Fibroblast of villous mesenchyme (primary cell): ENCODE measurements around the gene DCTPP1. TPM values are rescaled to one million over a fixed set of nuclear protein-coding genes. Genes with fewer than 3 reads are reported as not detected.

Source experiments
- DNase-seq: peaks from one replicate; pipeline ENCODE4 v3.0.0-alpha.2; 2010; ENCODE audit warnings: low read depth
- H3K4me3 ChIP-seq: 2 replicates; pipeline ENCODE4 v1.5.1; 2011; ENCODE audit warnings: low read depth, mild to moderate bottlenecking, low read length
- total RNA-seq: library from RNA; depleted of rRNA; stranded (reverse); fragments of >200 nt; gene quantifications from 2 replicates; pipeline ENCODE4 v1.2.3, GENCODE V29; 2012
- TF ChIP-seq, protein P1 (sequence below): IDR thresholded peaks from 2 replicates; pipeline ENCODE4 v1.5.1; 2012; ENCODE audit warnings: low read depth, mild to moderate bottlenecking, low read length; ENCODE audit not compliant: insufficient read depth

Gene DCTPP1
- total RNA-seq, 1 donor, result 18.6 TPM

GRCh38 chr16:30380072-30380802, 49.6 kb downstream of the DCTPP1 start:
- DNase-seq, result no peak
- TF ChIP-seq, protein P1, sequence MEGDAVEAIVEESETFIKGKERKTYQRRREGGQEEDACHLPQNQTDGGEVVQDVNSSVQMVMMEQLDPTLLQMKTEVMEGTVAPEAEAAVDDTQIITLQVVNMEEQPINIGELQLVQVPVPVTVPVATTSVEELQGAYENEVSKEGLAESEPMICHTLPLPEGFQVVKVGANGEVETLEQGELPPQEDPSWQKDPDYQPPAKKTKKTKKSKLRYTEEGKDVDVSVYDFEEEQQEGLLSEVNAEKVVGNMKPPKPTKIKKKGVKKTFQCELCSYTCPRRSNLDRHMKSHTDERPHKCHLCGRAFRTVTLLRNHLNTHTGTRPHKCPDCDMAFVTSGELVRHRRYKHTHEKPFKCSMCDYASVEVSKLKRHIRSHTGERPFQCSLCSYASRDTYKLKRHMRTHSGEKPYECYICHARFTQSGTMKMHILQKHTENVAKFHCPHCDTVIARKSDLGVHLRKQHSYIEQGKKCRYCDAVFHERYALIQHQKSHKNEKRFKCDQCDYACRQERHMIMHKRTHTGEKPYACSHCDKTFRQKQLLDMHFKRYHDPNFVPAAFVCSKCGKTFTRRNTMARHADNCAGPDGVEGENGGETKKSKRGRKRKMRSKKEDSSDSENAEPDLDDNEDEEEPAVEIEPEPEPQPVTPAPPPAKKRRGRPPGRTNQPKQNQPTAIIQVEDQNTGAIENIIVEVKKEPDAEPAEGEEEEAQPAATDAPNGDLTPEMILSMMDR, result no peak
- no peak overlapping the region for H3K4me3 ChIP-seq

DNA sequence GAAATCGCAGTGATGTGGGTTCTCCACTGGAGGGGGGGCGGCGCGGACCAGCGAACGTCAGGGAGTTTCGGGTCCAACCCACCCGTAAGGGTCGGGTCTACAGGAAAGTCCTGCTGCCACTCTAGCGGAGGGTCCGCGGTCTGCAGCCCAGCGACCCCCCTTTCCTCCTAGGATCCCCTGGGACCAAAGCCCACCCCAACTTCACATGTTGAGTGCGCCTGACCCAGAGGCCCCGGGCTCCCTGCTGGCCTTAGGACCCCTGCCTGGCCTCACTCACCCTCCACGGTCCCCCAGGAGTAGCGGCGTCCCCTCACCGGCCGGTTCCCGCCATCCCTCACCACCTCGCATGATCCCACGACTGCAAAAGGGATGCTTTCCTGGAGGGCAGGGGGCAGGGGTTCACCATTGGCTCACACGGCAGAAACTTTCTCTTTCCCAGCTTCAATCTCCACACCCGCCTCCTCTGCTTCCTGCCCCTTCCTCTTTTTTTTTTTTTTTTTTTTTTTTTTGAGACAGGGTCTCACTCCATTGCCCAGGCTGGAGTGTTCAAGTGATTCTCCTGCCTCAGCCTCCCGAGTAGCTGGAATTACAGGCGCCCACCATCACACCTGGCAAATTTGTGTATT, 50.6 kb downstream of the DCTPP1 start:
- peak overlapping the region; percentile 79 for H3K4me3 ChIP-seq
- TF ChIP-seq, protein P1, result no peak
- DNase-seq, result no peak

GRCh38 chr16:30378236-30379157, 51.3 kb downstream of the DCTPP1 start:
- peak; percentile 98 for DNase-seq
- TF ChIP-seq, protein P1, result peak; percentile 20
- peak overlapping the region; percentile 79 for H3K4me3 ChIP-seq

GRCh38 chr16:30377812-30378235, 52.0 kb downstream of the DCTPP1 start:
- TF ChIP-seq, protein P1, result no peak
- peak; percentile 94 for DNase-seq
- H3K4me3 ChIP-seq, result peak overlapping the region; percentile 54

DNA sequence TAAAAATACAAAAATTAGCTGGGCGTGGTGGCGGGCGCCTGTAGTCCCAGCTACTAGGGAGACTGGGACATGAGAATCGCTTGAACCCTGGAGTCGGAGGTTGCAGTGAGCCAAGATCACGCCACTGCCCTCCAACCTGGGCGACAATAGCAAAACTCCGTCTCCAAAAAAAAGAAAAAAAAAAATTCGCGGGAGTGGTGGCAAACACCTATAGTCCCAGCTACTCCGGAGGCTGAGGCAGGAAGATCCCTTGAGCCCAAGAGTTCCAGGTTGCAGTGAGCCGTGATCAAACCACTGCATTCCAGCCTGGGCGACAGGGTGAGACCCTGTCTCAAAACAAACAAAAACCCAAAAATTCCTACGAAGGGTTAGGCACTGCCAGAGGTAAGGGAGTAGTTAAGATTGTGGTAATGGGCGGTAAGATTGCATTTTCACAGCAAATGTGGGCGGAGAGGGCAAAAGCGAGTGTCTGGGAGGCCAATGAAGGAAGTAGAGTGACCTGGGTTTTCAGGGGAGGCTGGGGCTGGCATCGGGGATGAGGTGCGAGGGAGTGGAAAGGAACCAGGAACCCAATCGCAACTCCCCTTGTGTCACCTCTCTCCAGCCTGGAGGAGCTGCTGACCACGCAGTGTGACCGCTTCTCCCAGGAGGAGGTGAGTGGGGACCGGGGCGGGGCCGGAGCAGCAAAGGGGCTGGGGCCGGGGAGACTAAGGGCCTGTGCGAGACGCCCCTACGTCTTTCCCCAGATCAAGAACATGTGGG, 52.6 kb downstream of the DCTPP1 start:
- no peak for DNase-seq
- TF ChIP-seq, protein P1, result no peak
- peak overlapping the region; percentile 54 for H3K4me3 ChIP-seq

- no peak overlapping the region for H3K4me3 ChIP-seq
- no peak for DNase-seq
- TF ChIP-seq, protein P1, result no peak
These were observed 53.3 kb downstream of the DCTPP1 start for GRCh38 chr16:30376461-30376902.
